GM10266 (cell line): ENCODE data around the gene OPTN.
"Not testable (repeated sequence)": the region's sequence is repeated elsewhere in the genome, so short reads cannot be mapped to it uniquely, and the experiment has no call there.

Experiments used
- DNase-seq: peaks from one replicate; pipeline ENCODE4 v3.0.0; 2012; ENCODE audit errors: extremely low spot score
- CTCF ChIP-seq: IDR thresholded peaks from 2 replicates; pipeline ENCODE4 v1.5.1; 2012; ENCODE audit warnings: mild to moderate bottlenecking, low read depth; ENCODE audit not compliant: control insufficient read depth, insufficient read depth; ENCODE audit errors: missing control alignments

OPTN gene

GRCh38 chr10:13078912-13079775 lies 20.8 kb upstream of the OPTN start:
- TF ChIP-seq CTCF = no peak
- DNase-seq = no peak

- no peak for TF ChIP-seq CTCF
- DNase-seq = no peak
Observed at GRCh38 chr10:13079776-13080050, 20.2 kb upstream of the OPTN start.

GRCh38 chr10:13080643-13081042 lies 19.3 kb upstream of the OPTN start:
- TF ChIP-seq CTCF = no peak
- DNase-seq = no peak

- DNase-seq = not testable (repeated sequence)
Observed at GRCh38 chr10:13083700-13084099, 16.3 kb upstream of the OPTN start.

- no peak for DNase-seq
- no peak for TF ChIP-seq CTCF
Observed at GRCh38 chr10:13086056-13086455, 13.9 kb upstream of the OPTN start.

- no peak for TF ChIP-seq CTCF
- DNase-seq = no peak
Observed at GRCh38 chr10:13087601-13087985, 12.4 kb upstream of the OPTN start.

- no peak for DNase-seq
Observed at GRCh38 chr10:13087986-13088618, 11.9 kb upstream of the OPTN start.

More at GRCh38 chr10:13087986-13088618, 11.9 kb upstream of the OPTN start:
- no peak for TF ChIP-seq CTCF
